ENCODE data around the gene ELAPOR1.

DNA sequence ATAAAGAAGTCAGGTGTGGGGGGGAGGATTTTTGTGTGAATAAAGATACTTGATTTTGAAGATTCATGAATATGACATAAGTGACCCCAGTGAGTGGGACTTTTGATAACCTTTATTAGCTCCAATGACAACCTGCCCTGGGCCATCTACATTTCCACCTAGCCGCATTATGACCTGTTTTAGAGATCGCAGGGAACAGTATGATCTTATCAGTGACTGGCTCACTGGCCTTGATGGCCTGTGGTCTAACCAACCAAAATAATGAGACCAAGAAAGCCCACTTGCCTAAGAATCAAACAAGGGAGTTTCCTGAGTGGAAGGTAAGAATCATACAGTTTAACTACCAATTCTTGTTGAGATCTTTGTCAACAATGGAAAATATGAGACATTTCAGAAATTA lies 1.8 kb downstream of the ELAPOR1 start:
- TF ChIP-seq, protein P1, sequence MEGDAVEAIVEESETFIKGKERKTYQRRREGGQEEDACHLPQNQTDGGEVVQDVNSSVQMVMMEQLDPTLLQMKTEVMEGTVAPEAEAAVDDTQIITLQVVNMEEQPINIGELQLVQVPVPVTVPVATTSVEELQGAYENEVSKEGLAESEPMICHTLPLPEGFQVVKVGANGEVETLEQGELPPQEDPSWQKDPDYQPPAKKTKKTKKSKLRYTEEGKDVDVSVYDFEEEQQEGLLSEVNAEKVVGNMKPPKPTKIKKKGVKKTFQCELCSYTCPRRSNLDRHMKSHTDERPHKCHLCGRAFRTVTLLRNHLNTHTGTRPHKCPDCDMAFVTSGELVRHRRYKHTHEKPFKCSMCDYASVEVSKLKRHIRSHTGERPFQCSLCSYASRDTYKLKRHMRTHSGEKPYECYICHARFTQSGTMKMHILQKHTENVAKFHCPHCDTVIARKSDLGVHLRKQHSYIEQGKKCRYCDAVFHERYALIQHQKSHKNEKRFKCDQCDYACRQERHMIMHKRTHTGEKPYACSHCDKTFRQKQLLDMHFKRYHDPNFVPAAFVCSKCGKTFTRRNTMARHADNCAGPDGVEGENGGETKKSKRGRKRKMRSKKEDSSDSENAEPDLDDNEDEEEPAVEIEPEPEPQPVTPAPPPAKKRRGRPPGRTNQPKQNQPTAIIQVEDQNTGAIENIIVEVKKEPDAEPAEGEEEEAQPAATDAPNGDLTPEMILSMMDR (IDR thresholded peaks at IDR 0.05; ENCODE audit: low read length): no peak
- TF ChIP-seq EZH2 (IDR thresholded peaks at IDR 0.05; ENCODE audit: borderline replicate concordance, low read length): no peak
